Chondrocyte (in vitro differentiated cells): ENCODE data around the gene PTH2R. TPM values are rescaled to one million over a fixed set of nuclear protein-coding genes. Genes with fewer than 3 reads are reported as not detected.

ENCODE experiments used
- DNase-seq: peaks from one replicate; pipeline ENCODE4 v3.0.0; 2021; ENCODE audit warnings: mixed read lengths, low spot score
- H3K27ac Mint-ChIP-seq: one replicate; pipeline ENCODE4 v1.8.0; 2021; ENCODE audit warnings: mild to moderate bottlenecking, moderate library complexity, mixed read lengths; ENCODE audit not compliant: unreplicated experiment
- H3K27me3 Mint-ChIP-seq: 2 replicates; pipeline ENCODE4 v1.8.0; 2021; ENCODE audit warnings: low read depth, mixed read lengths
- H3K36me3 Mint-ChIP-seq: 2 replicates; pipeline ENCODE4 v1.8.0; 2021; ENCODE audit warnings: low read depth, mixed read lengths
- H3K4me1 Mint-ChIP-seq: 2 replicates; pipeline ENCODE4 v1.8.0; 2021; ENCODE audit warnings: low read depth, mild to moderate bottlenecking, mixed read lengths
- H3K4me3 Mint-ChIP-seq: one replicate; pipeline ENCODE4 v1.8.0; 2021; ENCODE audit warnings: mild to moderate bottlenecking, moderate library complexity, mixed read lengths; ENCODE audit not compliant: unreplicated experiment
- H3K9me3 Mint-ChIP-seq: 2 replicates; pipeline ENCODE4 v1.8.0; 2021; ENCODE audit warnings: low read depth, mixed read lengths
- long read RNA-seq: library from polyadenylated mRNA; stranded (forward); transcript quantifications from one replicate; pipeline ENCODE4 v2.0.0, GENCODE V29; 2021
- total RNA-seq: library from RNA; stranded (reverse); gene quantifications from 3 replicates; pipeline ENCODE4 v1.2.1, GENCODE V29; 2021
- TF ChIP-seq, protein P1 (sequence below): fragments of 200-600 bp; sonication (generic); IDR thresholded peaks from 2 replicates; pipeline ENCODE4 v1.5.0; 2021; ENCODE audit warnings: antibody characterized with exemption, mild to moderate bottlenecking, moderate library complexity

PTH2R gene, protein sequence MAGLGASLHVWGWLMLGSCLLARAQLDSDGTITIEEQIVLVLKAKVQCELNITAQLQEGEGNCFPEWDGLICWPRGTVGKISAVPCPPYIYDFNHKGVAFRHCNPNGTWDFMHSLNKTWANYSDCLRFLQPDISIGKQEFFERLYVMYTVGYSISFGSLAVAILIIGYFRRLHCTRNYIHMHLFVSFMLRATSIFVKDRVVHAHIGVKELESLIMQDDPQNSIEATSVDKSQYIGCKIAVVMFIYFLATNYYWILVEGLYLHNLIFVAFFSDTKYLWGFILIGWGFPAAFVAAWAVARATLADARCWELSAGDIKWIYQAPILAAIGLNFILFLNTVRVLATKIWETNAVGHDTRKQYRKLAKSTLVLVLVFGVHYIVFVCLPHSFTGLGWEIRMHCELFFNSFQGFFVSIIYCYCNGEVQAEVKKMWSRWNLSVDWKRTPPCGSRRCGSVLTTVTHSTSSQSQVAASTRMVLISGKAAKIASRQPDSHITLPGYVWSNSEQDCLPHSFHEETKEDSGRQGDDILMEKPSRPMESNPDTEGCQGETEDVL
- total RNA-seq: not detected in 3 replicates
- long read RNA-seq: 0 reads

DNA sequence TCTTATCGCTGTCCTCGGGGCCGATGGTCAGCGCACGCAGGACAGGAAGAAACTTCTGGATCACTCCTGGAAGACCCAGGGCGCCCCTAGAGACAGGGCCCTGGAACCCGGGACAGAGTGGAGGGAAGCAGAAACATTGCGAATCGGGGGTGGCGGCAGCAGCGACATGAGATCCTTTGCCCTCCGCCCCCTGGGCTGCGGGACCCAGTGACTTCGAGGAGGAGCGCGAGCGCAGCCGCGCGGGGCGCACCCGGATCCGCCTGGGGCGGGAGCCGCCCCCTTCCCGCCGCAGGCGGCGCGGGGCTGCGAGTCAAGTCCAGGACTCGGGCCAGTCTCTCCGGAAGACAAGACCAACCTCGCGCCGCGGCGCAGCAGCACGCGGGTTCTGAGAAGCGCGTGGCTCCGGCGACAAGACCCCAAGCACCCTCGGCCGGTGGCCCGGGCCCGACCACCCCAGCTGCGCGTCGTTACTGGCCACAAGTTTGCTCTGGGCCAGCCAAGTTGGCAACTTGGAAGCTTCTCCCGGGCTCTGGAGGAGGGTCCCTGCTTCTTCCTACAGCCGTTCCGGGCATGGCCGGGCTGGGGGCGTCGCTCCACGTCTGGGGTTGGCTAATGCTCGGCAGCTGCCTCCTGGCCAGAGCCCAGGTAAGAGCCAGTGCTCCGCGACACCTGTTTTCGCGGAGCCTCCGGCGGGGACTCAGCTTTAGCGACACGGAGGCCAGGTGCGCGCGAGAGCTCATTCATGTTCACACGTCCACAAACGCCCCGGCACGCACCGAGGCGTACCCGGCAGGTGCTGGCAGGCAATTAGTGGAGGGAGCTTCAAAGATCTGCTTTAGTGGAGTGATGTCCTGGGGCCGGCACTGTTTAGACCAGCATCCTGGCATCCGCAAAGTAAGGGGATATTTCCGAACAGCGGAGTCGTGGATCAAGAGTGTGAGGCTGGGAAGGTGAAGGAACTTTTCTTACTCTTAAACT, at the start of gene PTH2R:
TSS of gene PTH2R (plus strand) at position 319 of the 978 bp plus-strand sequence. CDS start at position 571, 252 bp downstream.
- Mint-ChIP-seq H3K4me3 (peak within 1 kb of the TSS; percentile 58), H3K9me3 (no peaks in the 10 kb centered on the region), H3K27me3 (peaks cover 63% of the 10 kb centered on the region), H3K36me3 (no peaks in the 10 kb centered on the region), H3K4me1 (peaks cover 10% of the 10 kb centered on the region), H3K27ac (no peak within 1 kb of the TSS)
- peak; percentile 89 for DNase-seq
- TF ChIP-seq, protein P1, sequence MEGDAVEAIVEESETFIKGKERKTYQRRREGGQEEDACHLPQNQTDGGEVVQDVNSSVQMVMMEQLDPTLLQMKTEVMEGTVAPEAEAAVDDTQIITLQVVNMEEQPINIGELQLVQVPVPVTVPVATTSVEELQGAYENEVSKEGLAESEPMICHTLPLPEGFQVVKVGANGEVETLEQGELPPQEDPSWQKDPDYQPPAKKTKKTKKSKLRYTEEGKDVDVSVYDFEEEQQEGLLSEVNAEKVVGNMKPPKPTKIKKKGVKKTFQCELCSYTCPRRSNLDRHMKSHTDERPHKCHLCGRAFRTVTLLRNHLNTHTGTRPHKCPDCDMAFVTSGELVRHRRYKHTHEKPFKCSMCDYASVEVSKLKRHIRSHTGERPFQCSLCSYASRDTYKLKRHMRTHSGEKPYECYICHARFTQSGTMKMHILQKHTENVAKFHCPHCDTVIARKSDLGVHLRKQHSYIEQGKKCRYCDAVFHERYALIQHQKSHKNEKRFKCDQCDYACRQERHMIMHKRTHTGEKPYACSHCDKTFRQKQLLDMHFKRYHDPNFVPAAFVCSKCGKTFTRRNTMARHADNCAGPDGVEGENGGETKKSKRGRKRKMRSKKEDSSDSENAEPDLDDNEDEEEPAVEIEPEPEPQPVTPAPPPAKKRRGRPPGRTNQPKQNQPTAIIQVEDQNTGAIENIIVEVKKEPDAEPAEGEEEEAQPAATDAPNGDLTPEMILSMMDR: no peak

DNA sequence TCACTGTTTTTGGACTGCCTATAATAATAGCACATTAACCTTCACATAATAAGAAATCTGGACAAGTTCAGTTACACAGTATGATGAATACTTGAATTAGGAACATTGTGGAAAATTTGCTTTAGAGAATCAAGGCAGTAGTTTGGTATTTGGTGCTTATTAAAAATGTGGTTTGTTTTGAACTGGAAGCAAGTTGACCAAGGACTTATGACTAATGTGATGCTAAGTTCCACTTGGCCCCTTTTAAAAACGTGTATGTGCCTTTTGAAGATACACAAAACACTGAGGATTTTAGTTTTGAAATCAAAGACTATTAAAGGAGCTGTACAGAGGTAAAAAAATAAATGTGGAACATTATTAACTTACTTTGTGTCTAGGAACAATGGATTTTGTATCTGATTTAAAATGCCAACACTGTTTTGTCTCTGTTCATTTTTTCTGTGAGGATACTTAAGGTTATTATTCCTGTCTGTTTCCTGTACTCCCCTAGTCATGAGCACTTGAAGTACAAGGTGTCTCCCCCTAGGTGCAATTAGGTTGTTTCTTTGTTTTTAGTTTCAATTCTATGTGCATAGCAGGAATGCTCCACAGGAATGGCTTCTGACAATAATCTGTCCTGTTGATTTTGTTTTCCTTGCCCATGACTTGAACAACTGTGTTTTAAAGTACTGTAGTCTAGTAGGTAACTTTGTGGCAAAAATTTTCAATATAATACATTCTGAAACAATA, 49.6 kb upstream of the PTH2R start:
- no peaks in the 10 kb centered on the region for H3K27me3 Mint-ChIP-seq
- H3K4me1 Mint-ChIP-seq: peaks cover 3% of the 10 kb centered on the region
- H3K36me3 Mint-ChIP-seq: peaks cover 25% of the 10 kb centered on the region
- TF ChIP-seq, protein P1: no peak
- no peak overlapping the region for H3K27ac Mint-ChIP-seq
- DNase-seq: no peak
- no peak overlapping the region for H3K4me3 Mint-ChIP-seq
- H3K9me3 Mint-ChIP-seq: no peaks in the 10 kb centered on the region

DNA sequence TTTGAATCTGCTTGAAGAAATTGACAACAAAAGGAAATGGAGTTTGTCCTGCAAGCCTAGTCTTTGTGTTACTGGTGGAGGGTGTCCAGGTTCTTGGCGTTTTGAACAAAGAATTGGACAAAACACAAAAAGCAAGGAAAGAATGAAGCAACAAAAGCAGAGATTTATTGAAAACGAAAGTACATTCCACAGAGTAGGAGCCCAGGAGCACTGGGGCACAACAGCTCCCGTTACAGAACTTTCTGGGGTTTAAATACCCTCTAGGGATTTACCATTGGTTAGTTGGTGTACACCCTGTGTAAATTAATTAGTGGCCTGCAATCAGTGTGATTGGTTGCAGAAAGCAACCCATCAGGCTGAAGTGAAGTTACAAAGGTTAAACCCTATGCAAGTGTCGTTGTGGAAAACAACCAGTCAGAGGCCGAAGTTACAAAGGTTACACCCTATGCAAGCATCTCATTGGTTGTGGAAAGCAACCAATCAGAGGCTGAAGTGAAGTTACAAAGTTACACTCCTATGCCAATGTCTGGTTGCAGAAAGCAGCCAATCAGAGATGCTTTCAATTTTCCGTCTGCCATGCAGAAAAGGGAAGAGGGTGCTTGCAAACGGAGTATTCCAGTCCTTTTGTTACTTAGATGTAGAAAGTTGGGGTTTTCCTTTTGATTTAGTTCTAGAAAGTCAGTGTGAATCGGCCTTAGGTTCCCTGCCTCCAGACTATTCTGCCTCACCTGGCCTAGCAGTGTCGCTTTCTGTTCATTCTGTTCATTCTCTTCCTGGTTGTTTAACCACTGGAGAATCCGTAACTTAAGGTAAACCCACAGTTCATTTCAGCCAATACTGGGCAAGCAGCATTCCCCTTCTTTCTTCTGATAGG, 47.6 kb upstream of the PTH2R start:
- H3K4me3 Mint-ChIP-seq: no peak overlapping the region
- H3K27ac Mint-ChIP-seq: no peak overlapping the region

DNA sequence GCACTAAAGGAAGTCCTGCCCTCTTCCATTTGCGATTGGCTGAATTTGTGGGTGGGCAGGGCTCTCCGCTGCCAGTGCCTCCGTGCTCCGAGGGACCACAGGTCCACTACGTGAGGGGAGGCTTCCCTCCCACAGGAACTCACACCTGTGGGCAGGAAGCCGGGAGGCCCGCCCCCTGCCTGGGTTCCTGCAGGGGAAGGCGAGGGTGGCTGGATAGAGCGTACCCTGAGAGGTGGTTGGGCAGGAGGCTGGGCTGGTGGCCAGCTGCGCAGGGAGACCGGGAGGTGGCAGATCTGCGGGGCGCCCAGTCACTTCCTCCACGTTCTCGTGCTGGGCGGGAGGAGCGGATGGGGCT, 47.0 kb upstream of the PTH2R start:
- TF ChIP-seq, protein P1: no peak
- Mint-ChIP-seq H3K4me1 (peaks cover 14% of the 10 kb centered on the region), H3K27ac (no peak overlapping the region), H3K4me3 (no peak overlapping the region), H3K27me3 (no peaks in the 10 kb centered on the region), H3K36me3 (peaks cover 13% of the 10 kb centered on the region), H3K9me3 (peaks cover 5% of the 10 kb centered on the region)
- no peak for DNase-seq

More for the DNA sequence above, 47.6 kb upstream of the PTH2R start:
- DNase-seq: no peak
- Mint-ChIP-seq H3K36me3 (peaks cover 14% of the 10 kb centered on the region), H3K4me1 (peaks cover 14% of the 10 kb centered on the region), H3K9me3 (no peaks in the 10 kb centered on the region), H3K27me3 (no peaks in the 10 kb centered on the region)
- TF ChIP-seq, protein P1: no peak
